ENCODE measurements around the gene ZNF778.

GRCh38 chr16:89209522-89210044 is 7.9 kb upstream of the ZNF778 start:
- TF ChIP-seq CTCF (IDR thresholded peaks at IDR 0.05; ENCODE audit: insufficient read depth, low read length, poor library complexity, severe bottlenecking) (no peak), EZH2phosphoT487 (conservative IDR thresholded peaks at IDR 0.05; ENCODE audit: low read length) (no peak)
